Measurements from ENCODE around the gene NDUFB7.
A peak's percentile ranks its signal among the peaks of the same experiment; 100 is the strongest.

NDUFB7 gene

GRCh38 chr19:14520543-14520942, 51.3 kb downstream of the NDUFB7 start:
- DNase-seq (ENCODE audit: low spot score): no peak

GRCh38 chr19:14519860-14520407, 51.9 kb downstream of the NDUFB7 start:
- peak; percentile 100 for DNase-seq (ENCODE audit: low spot score)

- peak; percentile 33 for DNase-seq (ENCODE audit: low spot score)
Measured at GRCh38 chr19:14519245-14519859, 52.5 kb downstream of the NDUFB7 start.

- DNase-seq (ENCODE audit: low spot score): peak; percentile 62
Measured at GRCh38 chr19:14517840-14518505, 53.9 kb downstream of the NDUFB7 start, which contains the start of gene DNAJB1. TSS of gene DNAJB1 (minus strand) at chr19:14518397. CDS start at chr19:14518349, 48 bp downstream.

- DNase-seq (ENCODE audit: low spot score): no peak
Measured at GRCh38 chr19:14517446-14517839, 54.4 kb downstream of the NDUFB7 start.

- DNase-seq (ENCODE audit: low spot score): no peak
Measured at GRCh38 chr19:14516746-14517438, 55.0 kb downstream of the NDUFB7 start.
